Endothelial cell of umbilical vein (primary cell): ENCODE measurements around the gene SNX10.

Experiments used
- CTCF ChIP-seq, 2 donors: IDR thresholded peaks; 1 replicate in 1 of 2; 2 replicates in 1 of 2; pipeline ENCODE4 v1.5.1; 2011; ENCODE audit warnings: low read length in 2 of 2, mild to moderate bottlenecking in 2 of 2, moderate library complexity in 2 of 2, control low read depth in 1 of 2, inconsistent platforms in 1 of 2, low read depth in 1 of 2; ENCODE audit not compliant: insufficient read depth in 1 of 2; ENCODE audit errors: extremely low read depth in 1 of 2
- EZH2 ChIP-seq: IDR thresholded peaks from 2 replicates; pipeline ENCODE4 v1.6.1; 2012; ENCODE audit warnings: borderline replicate concordance, low read depth, mild to moderate bottlenecking, moderate library complexity, low read length, inconsistent platforms; ENCODE audit not compliant: severe bottlenecking
- FOS ChIP-seq: IDR thresholded peaks from 2 replicates; pipeline ENCODE4 v1.6.1; 2011; ENCODE audit warnings: mild to moderate bottlenecking, low read length, moderate library complexity, borderline replicate concordance; ENCODE audit not compliant: insufficient read depth
- GATA2 ChIP-seq: IDR thresholded peaks from 2 replicates; pipeline ENCODE4 v1.7.0; 2011; ENCODE audit warnings: low read depth, mild to moderate bottlenecking, moderate library complexity, mixed read lengths, low read length; ENCODE audit not compliant: insufficient read length, insufficient read depth
- JUN ChIP-seq: IDR thresholded peaks from 2 replicates; pipeline ENCODE4 v1.6.1; 2011; ENCODE audit warnings: borderline replicate concordance, low read depth; ENCODE audit not compliant: insufficient read length, insufficient read depth
- MAX ChIP-seq: IDR thresholded peaks from 2 replicates; pipeline ENCODE4 v1.6.1; 2011; ENCODE audit not compliant: insufficient read depth, insufficient read length
- MYC ChIP-seq: IDR thresholded peaks from one replicate; pipeline ENCODE4 v1.6.1; 2011; ENCODE audit warnings: mild to moderate bottlenecking, low read depth, low read length
- POLR2A ChIP-seq: IDR thresholded peaks from 2 replicates; pipeline ENCODE4 v1.6.1; 2012; ENCODE audit warnings: low read depth, mild to moderate bottlenecking, control low read depth, low read length
- POLR2AphosphoS5 ChIP-seq: IDR thresholded peaks from 2 replicates; pipeline ENCODE4 v1.6.1; 2012; ENCODE audit warnings: low read depth, mild to moderate bottlenecking, control low read depth, low read length, moderate library complexity; ENCODE audit not compliant: insufficient read depth

GRCh38 chr7:26363465-26363864 lies 71.8 kb downstream of the SNX10 start:
- no peak for TF ChIP-seq MYC
- no peak for TF ChIP-seq CTCF (IDR thresholded peaks at IDR 0.05; ENCODE audit: extremely low read depth in 1 of 2, insufficient read depth in 1 of 2, low read depth in 1 of 2, low read length in 2 of 2)
- TF ChIP-seq JUN, result no peak
- no peak for TF ChIP-seq EZH2
- TF ChIP-seq GATA2, result no peak
- no peak for TF ChIP-seq POLR2AphosphoS5
- TF ChIP-seq FOS, result no peak
- TF ChIP-seq POLR2A, result no peak
- no peak for TF ChIP-seq MAX
